ENCODE data around the gene FALEC. TPM values are rescaled to one million over a fixed set of nuclear protein-coding genes. Genes with fewer than 3 reads are reported as not detected.

The FALEC gene
- total and polyA plus RNA-seq, 5 donors from 2014 or later: 0.42 TPM; not detected in 4

DNA sequence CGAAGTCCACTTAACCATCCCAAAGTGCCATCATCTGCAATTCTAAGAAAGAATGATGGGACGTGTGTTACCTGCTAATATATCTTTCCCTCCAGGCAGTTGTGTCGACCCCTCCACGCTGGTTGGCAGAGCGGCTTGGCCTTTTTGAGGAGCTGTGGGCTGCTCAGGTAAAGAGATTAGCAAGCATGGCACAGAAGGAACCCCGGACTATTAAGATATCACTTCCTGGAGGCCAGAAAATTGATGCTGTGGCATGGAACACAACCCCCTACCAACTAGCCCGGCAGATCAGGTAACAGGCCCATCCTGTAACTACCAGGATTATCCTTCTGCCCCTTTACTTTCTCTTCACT lies 27.8 kb upstream of the FALEC start:
- peak overlapping the region; percentile 91 for H3K4me3 ChIP-seq (ENCODE audit: low read depth, low read length)
- peak overlapping the region; percentile 97 to 99 (median 99) for H3K27ac Mint-ChIP-seq
- ATAC-seq (ENCODE audit: low read depth in 2 of 2) (no peak), DNase-seq (peak in 1 of 3 donors; percentile 39)
- peaks cover 6% of the 10 kb centered on the region for H3K27me3 Mint-ChIP-seq
- H3K27ac ChIP-seq (ENCODE audit: insufficient read depth, low read length, poor library complexity, severe bottlenecking): peak overlapping the region; percentile 79
- H3K9me3 ChIP-seq (ENCODE audit: control insufficient read depth in 2 of 2, low read length in 2 of 2): no peaks in the 10 kb centered on the region
- H3K4me1 Mint-ChIP-seq: peaks cover 0 to 31% (median 20%) of the 10 kb centered on the region in 4 donors
- no peaks in the 10 kb centered on the region for H3K27me3 ChIP-seq (ENCODE audit: control insufficient read depth, insufficient read depth, low read length)
- H3K4me3 Mint-ChIP-seq: peak overlapping the region; percentile 90 to 100 (median 98)
- peaks cover 0 to 2% (median 0%) of the 10 kb centered on the region in 7 donors for H3K9me3 Mint-ChIP-seq
- H3K36me3 Mint-ChIP-seq: peaks cover 32% of the 10 kb centered on the region
- H3K36me3 ChIP-seq (ENCODE audit: control insufficient read depth, insufficient read depth, low read length): peaks cover 23% of the 10 kb centered on the region
- H3K4me1 ChIP-seq (ENCODE audit: control insufficient read depth, insufficient read depth, low read length, poor library complexity, severe bottlenecking): peaks cover 11% of the 10 kb centered on the region

DNA sequence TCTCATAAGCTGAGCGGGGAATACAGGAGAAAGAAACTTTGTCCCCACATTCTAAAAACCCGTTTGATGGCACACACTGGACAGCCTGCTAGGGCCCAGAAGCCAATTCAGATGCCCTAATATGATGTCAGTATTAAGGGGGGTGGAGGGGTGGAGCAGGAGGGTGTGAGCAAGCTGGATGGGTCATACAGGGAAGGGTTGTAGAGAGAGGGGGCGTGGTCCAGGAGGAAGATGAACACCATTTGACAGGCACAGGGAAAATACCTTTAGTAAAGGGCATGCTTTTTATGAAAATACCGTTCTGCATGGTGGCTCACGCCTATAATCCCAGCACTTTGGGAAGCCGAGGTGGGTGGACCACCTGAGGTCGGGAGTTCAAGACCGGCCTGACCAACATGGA lies 22.4 kb upstream of the FALEC start:
- ATAC-seq (ENCODE audit: low read depth in 2 of 2) (no peak), DNase-seq (no peak)
- no peak overlapping the region for H3K4me3 Mint-ChIP-seq
- no peaks in the 10 kb centered on the region for H3K27me3 Mint-ChIP-seq
- H3K36me3 Mint-ChIP-seq: peaks cover 40% of the 10 kb centered on the region
- peak overlapping the region in 1 of 3 donors; percentile 36 for H3K27ac Mint-ChIP-seq
- no peaks in the 10 kb centered on the region for H3K9me3 Mint-ChIP-seq
- peaks cover 2% of the 10 kb centered on the region for H3K4me1 ChIP-seq (ENCODE audit: control insufficient read depth, insufficient read depth, low read length, poor library complexity, severe bottlenecking)
- H3K36me3 ChIP-seq (ENCODE audit: control insufficient read depth, insufficient read depth, low read length): peaks cover 48% of the 10 kb centered on the region
- no peaks in the 10 kb centered on the region for H3K9me3 ChIP-seq (ENCODE audit: control insufficient read depth in 2 of 2, low read length in 2 of 2)
- H3K27me3 ChIP-seq (ENCODE audit: control insufficient read depth, insufficient read depth, low read length): no peaks in the 10 kb centered on the region
- H3K27ac ChIP-seq (ENCODE audit: insufficient read depth, low read length, poor library complexity, severe bottlenecking): no peak overlapping the region
- no peak overlapping the region for H3K4me3 ChIP-seq (ENCODE audit: low read depth, low read length)
- H3K4me1 Mint-ChIP-seq: peaks cover 0 to 10% (median 7%) of the 10 kb centered on the region in 4 donors

DNA sequence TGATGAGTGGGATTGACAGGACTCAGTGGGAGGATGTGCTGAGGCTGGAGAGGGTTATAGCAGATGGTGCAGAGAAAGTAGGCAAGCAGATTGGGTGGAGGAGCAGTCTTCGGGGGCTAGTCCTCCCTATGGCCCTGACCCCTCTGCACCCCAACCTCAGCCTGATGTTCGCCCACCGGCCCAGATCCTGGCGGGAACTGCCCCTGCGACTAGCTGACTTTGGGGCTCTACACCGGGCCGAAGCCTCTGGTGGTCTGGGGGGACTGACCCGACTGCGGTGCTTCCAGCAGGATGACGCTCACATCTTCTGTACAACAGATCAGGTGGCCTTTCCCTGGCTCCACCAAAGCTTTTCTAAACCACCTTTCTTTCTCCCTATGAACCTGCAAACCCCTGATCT lies 17.2 kb upstream of the FALEC start:
- H3K27ac Mint-ChIP-seq: peak overlapping the region in 1 of 3 donors; percentile 71
- ATAC-seq (ENCODE audit: low read depth in 2 of 2): no peak
- no peak overlapping the region for H3K4me3 Mint-ChIP-seq
- H3K27me3 ChIP-seq (ENCODE audit: control insufficient read depth, insufficient read depth, low read length): no peaks in the 10 kb centered on the region
- H3K4me1 ChIP-seq (ENCODE audit: control insufficient read depth, insufficient read depth, low read length, poor library complexity, severe bottlenecking): no peaks in the 10 kb centered on the region
- H3K4me1 Mint-ChIP-seq: peaks cover 0 to 5% (median 0%) of the 10 kb centered on the region in 4 donors
- no peak overlapping the region for H3K27ac ChIP-seq (ENCODE audit: insufficient read depth, low read length, poor library complexity, severe bottlenecking)
- no peaks in the 10 kb centered on the region for H3K9me3 ChIP-seq (ENCODE audit: control insufficient read depth in 2 of 2, low read length in 2 of 2)
- peaks cover 52% of the 10 kb centered on the region for H3K36me3 ChIP-seq (ENCODE audit: control insufficient read depth, insufficient read depth, low read length)
- H3K36me3 Mint-ChIP-seq: peaks cover 34% of the 10 kb centered on the region
- no peak for DNase-seq
- no peaks in the 10 kb centered on the region for H3K27me3 Mint-ChIP-seq
- no peak overlapping the region for H3K4me3 ChIP-seq (ENCODE audit: low read depth, low read length)
- no peaks in the 10 kb centered on the region for H3K9me3 Mint-ChIP-seq

DNA sequence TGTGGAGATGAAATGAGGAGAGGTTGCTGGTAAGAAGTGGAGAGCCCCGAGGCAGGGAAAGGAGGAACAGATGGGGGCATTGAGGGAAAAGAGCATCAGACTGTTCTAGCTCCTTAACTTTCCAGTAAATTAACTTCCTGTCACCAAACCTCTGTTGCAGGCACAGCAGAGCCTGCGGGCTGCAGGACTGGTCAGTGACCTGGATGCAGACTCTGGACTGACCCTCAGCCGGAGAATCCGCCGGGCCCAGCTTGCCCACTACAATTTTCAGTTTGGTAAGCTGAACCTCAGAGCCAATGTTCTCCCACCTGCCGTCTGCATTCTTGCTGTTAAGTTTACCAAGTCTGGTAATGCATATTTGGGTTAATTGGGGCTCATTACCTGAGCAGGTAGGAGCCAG lies 10.1 kb upstream of the FALEC start:
- DNase-seq (no peak), ATAC-seq (ENCODE audit: low read depth in 2 of 2) (no peak)
- H3K27ac ChIP-seq (ENCODE audit: insufficient read depth, low read length, poor library complexity, severe bottlenecking): no peak overlapping the region
- peaks cover 51% of the 10 kb centered on the region for H3K36me3 ChIP-seq (ENCODE audit: control insufficient read depth, insufficient read depth, low read length)
- Mint-ChIP-seq H3K27ac (peak overlapping the region in 2 of 3 donors; percentile 44 to 46), H3K4me1 (peaks cover 0 to 8% (median 0%) of the 10 kb centered on the region in 4 donors), H3K4me3 (no peak overlapping the region), H3K9me3 (no peaks in the 10 kb centered on the region), H3K27me3 (no peaks in the 10 kb centered on the region), H3K36me3 (peaks cover 43% of the 10 kb centered on the region)
- H3K9me3 ChIP-seq (ENCODE audit: control insufficient read depth in 2 of 2, low read length in 2 of 2): no peaks in the 10 kb centered on the region
- no peaks in the 10 kb centered on the region for H3K4me1 ChIP-seq (ENCODE audit: control insufficient read depth, insufficient read depth, low read length, poor library complexity, severe bottlenecking)
- no peaks in the 10 kb centered on the region for H3K27me3 ChIP-seq (ENCODE audit: control insufficient read depth, insufficient read depth, low read length)
- H3K4me3 ChIP-seq (ENCODE audit: low read depth, low read length): no peak overlapping the region

DNA sequence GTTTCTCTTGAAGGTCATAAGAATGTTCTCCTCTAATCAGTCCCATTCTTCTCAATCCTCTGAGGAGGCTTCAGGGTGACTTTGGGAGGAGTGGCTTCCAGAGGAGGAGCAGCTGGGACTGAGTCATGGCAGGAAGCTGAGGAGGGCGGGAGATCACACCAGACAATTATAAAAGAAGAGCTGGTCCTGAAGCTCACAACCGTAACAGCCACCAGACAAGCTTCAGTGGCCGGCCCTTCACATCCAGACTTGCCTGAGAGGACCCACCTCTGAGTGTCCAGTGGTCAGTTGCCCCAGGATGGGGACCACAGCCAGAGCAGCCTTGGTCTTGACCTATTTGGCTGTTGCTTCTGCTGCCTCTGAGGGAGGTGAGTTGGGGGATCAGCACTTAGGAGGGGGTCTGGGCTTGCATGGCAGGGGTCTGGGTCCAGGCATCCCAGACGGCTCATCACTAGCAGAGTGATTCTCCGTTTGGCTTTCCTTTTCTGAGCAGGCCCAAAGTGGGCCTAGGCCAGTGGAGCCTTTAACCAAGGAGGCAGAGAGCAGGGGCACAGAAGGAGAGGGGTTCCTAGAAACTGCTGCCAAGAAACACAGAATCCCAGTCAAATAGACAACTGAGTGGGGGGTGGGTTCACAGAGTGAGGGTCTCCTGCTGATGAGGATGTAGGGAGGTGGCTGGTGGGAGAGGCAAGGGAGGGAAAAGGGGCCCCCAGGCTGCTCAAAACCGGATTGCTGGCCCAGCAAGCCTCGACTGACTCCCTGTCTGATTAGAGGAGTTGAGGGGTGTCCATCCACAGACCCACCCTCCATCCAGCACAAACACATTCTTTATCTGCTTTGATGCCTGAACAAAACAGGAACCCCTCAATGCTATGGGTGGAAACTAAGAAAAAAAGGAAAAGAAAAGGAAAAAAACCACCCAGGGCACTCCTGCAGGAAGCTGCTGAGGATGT lies 7.4 kb upstream of the FALEC start, which contains the start of gene ECM1:
ECM1 (plus strand) TSS at position 198 of the 953 bp plus-strand sequence; CDS start at position 299, 101 bp downstream.
- H3K4me1 ChIP-seq (ENCODE audit: control insufficient read depth, insufficient read depth, low read length, poor library complexity, severe bottlenecking): no peaks in the 10 kb centered on the region
- peak within 1 kb of the TSS in 2 of 3 donors; percentile 11 to 40 for H3K27ac Mint-ChIP-seq
- H3K36me3 ChIP-seq (ENCODE audit: control insufficient read depth, insufficient read depth, low read length): peaks cover 37% of the 10 kb centered on the region
- H3K4me3 ChIP-seq (ENCODE audit: low read depth, low read length): no peak within 1 kb of the TSS
- H3K4me1 Mint-ChIP-seq: peaks cover 0 to 3% (median 0%) of the 10 kb centered on the region in 4 donors
- peaks cover 32% of the 10 kb centered on the region for H3K36me3 Mint-ChIP-seq
- ATAC-seq (ENCODE audit: low read depth in 2 of 2) (no peak), DNase-seq (no peak)
- no peaks in the 10 kb centered on the region for H3K27me3 ChIP-seq (ENCODE audit: control insufficient read depth, insufficient read depth, low read length)
- no peaks in the 10 kb centered on the region for H3K9me3 ChIP-seq (ENCODE audit: control insufficient read depth in 2 of 2, low read length in 2 of 2)
- no peaks in the 10 kb centered on the region for H3K27me3 Mint-ChIP-seq
- H3K27ac ChIP-seq (ENCODE audit: insufficient read depth, low read length, poor library complexity, severe bottlenecking): no peak within 1 kb of the TSS
- H3K9me3 Mint-ChIP-seq: no peaks in the 10 kb centered on the region
- no peak within 1 kb of the TSS for H3K4me3 Mint-ChIP-seq

- Mint-ChIP-seq H3K9me3 (no peaks in the 10 kb centered on the region), H3K27ac (no peak overlapping the region), H3K4me1 (peaks cover 0 to 3% (median 0%) of the 10 kb centered on the region in 4 donors), H3K4me3 (no peak overlapping the region), H3K36me3 (peaks cover 27% of the 10 kb centered on the region), H3K27me3 (no peaks in the 10 kb centered on the region)
- DNase-seq: no peak
- ATAC-seq (ENCODE audit: low read depth in 2 of 2): no peak
- H3K27ac ChIP-seq (ENCODE audit: insufficient read depth, low read length, poor library complexity, severe bottlenecking): no peak overlapping the region
- H3K4me3 ChIP-seq (ENCODE audit: low read depth, low read length): no peak overlapping the region
- H3K9me3 ChIP-seq (ENCODE audit: control insufficient read depth in 2 of 2, low read length in 2 of 2): no peaks in the 10 kb centered on the region
- no peaks in the 10 kb centered on the region for H3K27me3 ChIP-seq (ENCODE audit: control insufficient read depth, insufficient read depth, low read length)
- peaks cover 36% of the 10 kb centered on the region for H3K36me3 ChIP-seq (ENCODE audit: control insufficient read depth, insufficient read depth, low read length)
- no peaks in the 10 kb centered on the region for H3K4me1 ChIP-seq (ENCODE audit: control insufficient read depth, insufficient read depth, low read length, poor library complexity, severe bottlenecking)
These were observed 6.6 kb upstream of the FALEC start for GRCh38 chr1:150508982-150509381.

GRCh38 chr1:150511551-150511950 lies 4.0 kb upstream of the FALEC start:
- no peaks in the 10 kb centered on the region for H3K27me3 ChIP-seq (ENCODE audit: control insufficient read depth, insufficient read depth, low read length)
- peaks cover 15% of the 10 kb centered on the region for H3K4me1 ChIP-seq (ENCODE audit: control insufficient read depth, insufficient read depth, low read length, poor library complexity, severe bottlenecking)
- ATAC-seq (ENCODE audit: low read depth in 2 of 2): no peak
- Mint-ChIP-seq H3K4me1 (peaks cover 0 to 20% (median 12%) of the 10 kb centered on the region in 4 donors), H3K36me3 (peaks cover 11% of the 10 kb centered on the region), H3K9me3 (no peaks in the 10 kb centered on the region), H3K4me3 (no peak overlapping the region), H3K27ac (peak overlapping the region in 1 of 3 donors; percentile 43), H3K27me3 (peaks cover 3% of the 10 kb centered on the region)
- no peaks in the 10 kb centered on the region for H3K9me3 ChIP-seq (ENCODE audit: control insufficient read depth in 2 of 2, low read length in 2 of 2)
- H3K36me3 ChIP-seq (ENCODE audit: control insufficient read depth, insufficient read depth, low read length): peaks cover 11% of the 10 kb centered on the region
- H3K27ac ChIP-seq (ENCODE audit: insufficient read depth, low read length, poor library complexity, severe bottlenecking): no peak overlapping the region
- no peak for DNase-seq
- H3K4me3 ChIP-seq (ENCODE audit: low read depth, low read length): no peak overlapping the region

All from CD4-positive, CD25-positive, alpha-beta regulatory T cell (primary cell).